ENCODE results near the gene MAMDC2. TPM values are rescaled to one million over a fixed set of nuclear protein-coding genes. Genes with fewer than 3 reads are reported as not detected.

The MAMDC2 gene
- polyA plus RNA-seq, 2 of the 4 experiments (the other 2 are of a cell fraction) = 0.30 to 0.34 TPM

GRCh38 chr9:70133253-70134208 lies 89.9 kb downstream of the MAMDC2 start:
- no peak for ATAC-seq
- H3K27ac ChIP-seq = no peak overlapping the region
- ChIA-PET CTCF (interaction anchor here (0.5 to 1.5 kb wide), 6 partner anchors 8 to 469 kb away, joined by 3 to 4 read pairs (median 3); no protein-coding TSS in a partner anchor), POLR2A (no interaction called here)
- no peak overlapping the region for H3K4me2 ChIP-seq
- no peak overlapping the region for H3K4me3 ChIP-seq
- H3K9me3 ChIP-seq = no peaks in the 10 kb centered on the region
- TF ChIP-seq KDM5A (IDR thresholded peaks at IDR 0.05) (no peak), E2F6 (IDR thresholded peaks at IDR 0.05; ENCODE audit: borderline replicate concordance, low read depth) (no peak), BHLHE40 (IDR thresholded peaks at IDR 0.05; ENCODE audit: low read depth, low read length) (no peak), NR3C1 (IDR thresholded peaks at IDR 0.05) (no peak), ATOH8 (CRISPR knock-in tag; IDR thresholded peaks at IDR 0.05; ENCODE audit: low read depth) (no peak), ZFP36 (IDR thresholded peaks at IDR 0.05; ENCODE audit: borderline replicate concordance, partially characterized antibody) (no peak), GATA3 (IDR thresholded peaks at IDR 0.05; ENCODE audit: borderline replicate concordance) (no peak), HOXB5 (CRISPR knock-in tag; IDR thresholded peaks at IDR 0.05) (no peak), KDM1A (IDR thresholded peaks at IDR 0.05; ENCODE audit: low read depth) (no peak), CEBPB (IDR thresholded peaks at IDR 0.05) (no peak)
- TF ChIP-seq, protein P1, sequence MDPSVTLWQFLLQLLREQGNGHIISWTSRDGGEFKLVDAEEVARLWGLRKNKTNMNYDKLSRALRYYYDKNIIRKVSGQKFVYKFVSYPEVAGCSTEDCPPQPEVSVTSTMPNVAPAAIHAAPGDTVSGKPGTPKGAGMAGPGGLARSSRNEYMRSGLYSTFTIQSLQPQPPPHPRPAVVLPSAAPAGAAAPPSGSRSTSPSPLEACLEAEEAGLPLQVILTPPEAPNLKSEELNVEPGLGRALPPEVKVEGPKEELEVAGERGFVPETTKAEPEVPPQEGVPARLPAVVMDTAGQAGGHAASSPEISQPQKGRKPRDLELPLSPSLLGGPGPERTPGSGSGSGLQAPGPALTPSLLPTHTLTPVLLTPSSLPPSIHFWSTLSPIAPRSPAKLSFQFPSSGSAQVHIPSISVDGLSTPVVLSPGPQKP (IDR thresholded peaks at IDR 0.05; ENCODE audit: low read depth, low read length) = no peak
- no peaks in the 10 kb centered on the region for H3K4me1 ChIP-seq
- no peak for FAIRE-seq
- 53% methylated on average over 6 of the region's 6 CpGs for WGBS (ENCODE audit: missing lambda C conversion rate)
- DNase-seq (ENCODE audit: low read depth in 1 of 2, low spot score in 1 of 2) = no peak

GRCh38 chr9:70134360-70134759 lies 90.7 kb downstream of the MAMDC2 start:
- Histone ChIP-seq H3K4me3 (no peak overlapping the region), H3K27ac (no peak overlapping the region), H3K4me1 (no peaks in the 10 kb centered on the region), H3K9me3 (no peaks in the 10 kb centered on the region), H3K4me2 (no peak overlapping the region)
- ATAC-seq = no peak
- ChIA-PET CTCF (interaction anchor here (1.5 kb wide), 1 partner anchor 8 kb away, joined by 3 read pairs; no protein-coding TSS in a partner anchor), POLR2A (no interaction called here)
- no peak for TF ChIP-seq ZSCAN20 (CRISPR knock-in tag; IDR thresholded peaks at IDR 0.05)
- TF ChIP-seq KDM1A (IDR thresholded peaks at IDR 0.05; ENCODE audit: low read depth) = no peak
- TF ChIP-seq EHF (CRISPR knock-in tag; IDR thresholded peaks at IDR 0.05) = no peak
- DNase-seq (ENCODE audit: low read depth in 1 of 2, low spot score in 1 of 2) = no peak
- FAIRE-seq = no peak
- 38% methylated on average over 1 of the region's 1 CpG for WGBS (ENCODE audit: missing lambda C conversion rate)

- H3K4me1 ChIP-seq = no peaks in the 10 kb centered on the region
- H3K9me3 ChIP-seq = no peaks in the 10 kb centered on the region
- ATAC-seq (no peak), DNase-seq (ENCODE audit: low read depth in 1 of 2, low spot score in 1 of 2) (no peak), FAIRE-seq (no peak)
- H3K27ac ChIP-seq = no peak overlapping the region
- TF ChIP-seq, protein P2, sequence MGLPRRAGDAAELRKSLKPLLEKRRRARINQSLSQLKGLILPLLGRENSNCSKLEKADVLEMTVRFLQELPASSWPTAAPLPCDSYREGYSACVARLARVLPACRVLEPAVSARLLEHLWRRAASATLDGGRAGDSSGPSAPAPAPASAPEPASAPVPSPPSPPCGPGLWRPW (IDR thresholded peaks at IDR 0.05) = no peak
- TF ChIP-seq MAFK (IDR thresholded peaks at IDR 0.05; ENCODE audit: partially characterized antibody) (no peak), TFCP2L1 (CRISPR knock-in tag; IDR thresholded peaks at IDR 0.05) (no peak), FOXS1 (CRISPR knock-in tag; IDR thresholded peaks at IDR 0.05) (no peak), REST (IDR thresholded peaks at IDR 0.05) (no peak)
- H3K4me2 ChIP-seq = no peak overlapping the region
- H3K4me3 ChIP-seq = no peak overlapping the region
- ChIA-PET CTCF (interaction anchor here (1.0 to 1.2 kb wide), 3 partner anchors 25 to 171 kb away, joined by 3 to 5 read pairs (median 3); no protein-coding TSS in a partner anchor), POLR2A (no interaction called here)
These were observed 91.5 kb downstream of the MAMDC2 start for GRCh38 chr9:70135176-70135575.
